Nephron (organoid): ENCODE measurements around the gene P2RY11.

Source experiments
- H3K27ac Mint-ChIP-seq, 3 experiments: 2 replicates each; pipeline ENCODE4 v1.8.0; 2020; ENCODE audit warnings: mixed read lengths in 3 of 3, mild to moderate bottlenecking in 2 of 3, moderate library complexity in 1 of 3
- H3K27me3 Mint-ChIP-seq: 2 replicates; pipeline ENCODE4 v1.8.0; 2021; ENCODE audit warnings: low read depth, mild to moderate bottlenecking, moderate library complexity, mixed read lengths
- H3K36me3 Mint-ChIP-seq: 2 replicates; pipeline ENCODE4 v1.8.0; 2020; ENCODE audit warnings: low read depth, mixed read lengths
- H3K4me1 Mint-ChIP-seq: 2 replicates; pipeline ENCODE4 v1.8.0; 2020; ENCODE audit warnings: mixed read lengths
- H3K4me3 Mint-ChIP-seq, 3 experiments: 2 replicates each; pipeline ENCODE4 v1.8.0; 2020; ENCODE audit warnings: mild to moderate bottlenecking in 3 of 3, mixed read lengths in 3 of 3, moderate library complexity in 2 of 3
- H3K9me3 Mint-ChIP-seq: 2 replicates; pipeline ENCODE4 v1.8.0; 2020; ENCODE audit warnings: mixed read lengths
- TF ChIP-seq, protein P1 (sequence below), 3 experiments: fragments of 200-600 bp; sonication (generic); IDR thresholded peaks; one replicate each; pipeline ENCODE4 v1.5.0; 2021; ENCODE audit warnings: antibody characterized with exemption in 3 of 3; ENCODE audit not compliant: unreplicated experiment in 3 of 3

The P2RY11 gene

DNA sequence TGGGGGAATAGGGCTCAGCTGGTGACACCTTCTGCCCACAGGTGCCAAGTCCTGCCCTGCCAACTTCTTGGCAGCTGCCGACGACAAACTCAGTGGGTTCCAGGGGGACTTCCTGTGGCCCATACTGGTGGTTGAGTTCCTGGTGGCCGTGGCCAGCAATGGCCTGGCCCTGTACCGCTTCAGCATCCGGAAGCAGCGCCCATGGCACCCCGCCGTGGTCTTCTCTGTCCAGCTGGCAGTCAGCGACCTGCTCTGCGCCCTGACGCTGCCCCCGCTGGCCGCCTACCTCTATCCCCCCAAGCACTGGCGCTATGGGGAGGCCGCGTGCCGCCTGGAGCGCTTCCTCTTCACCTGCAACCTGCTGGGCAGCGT lies 2.1 kb downstream of the P2RY11 start:
- Mint-ChIP-seq H3K27ac (no peak overlapping the region), H3K9me3 (no peaks in the 10 kb centered on the region), H3K4me3 (no peak overlapping the region), H3K36me3 (peaks cover 27% of the 10 kb centered on the region), H3K27me3 (no peaks in the 10 kb centered on the region), H3K4me1 (no peaks in the 10 kb centered on the region)
- TF ChIP-seq, protein P1, sequence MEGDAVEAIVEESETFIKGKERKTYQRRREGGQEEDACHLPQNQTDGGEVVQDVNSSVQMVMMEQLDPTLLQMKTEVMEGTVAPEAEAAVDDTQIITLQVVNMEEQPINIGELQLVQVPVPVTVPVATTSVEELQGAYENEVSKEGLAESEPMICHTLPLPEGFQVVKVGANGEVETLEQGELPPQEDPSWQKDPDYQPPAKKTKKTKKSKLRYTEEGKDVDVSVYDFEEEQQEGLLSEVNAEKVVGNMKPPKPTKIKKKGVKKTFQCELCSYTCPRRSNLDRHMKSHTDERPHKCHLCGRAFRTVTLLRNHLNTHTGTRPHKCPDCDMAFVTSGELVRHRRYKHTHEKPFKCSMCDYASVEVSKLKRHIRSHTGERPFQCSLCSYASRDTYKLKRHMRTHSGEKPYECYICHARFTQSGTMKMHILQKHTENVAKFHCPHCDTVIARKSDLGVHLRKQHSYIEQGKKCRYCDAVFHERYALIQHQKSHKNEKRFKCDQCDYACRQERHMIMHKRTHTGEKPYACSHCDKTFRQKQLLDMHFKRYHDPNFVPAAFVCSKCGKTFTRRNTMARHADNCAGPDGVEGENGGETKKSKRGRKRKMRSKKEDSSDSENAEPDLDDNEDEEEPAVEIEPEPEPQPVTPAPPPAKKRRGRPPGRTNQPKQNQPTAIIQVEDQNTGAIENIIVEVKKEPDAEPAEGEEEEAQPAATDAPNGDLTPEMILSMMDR (IDR thresholded peaks at IDR 0.05; ENCODE audit: unreplicated experiment in 3 of 3) = no peak

DNA sequence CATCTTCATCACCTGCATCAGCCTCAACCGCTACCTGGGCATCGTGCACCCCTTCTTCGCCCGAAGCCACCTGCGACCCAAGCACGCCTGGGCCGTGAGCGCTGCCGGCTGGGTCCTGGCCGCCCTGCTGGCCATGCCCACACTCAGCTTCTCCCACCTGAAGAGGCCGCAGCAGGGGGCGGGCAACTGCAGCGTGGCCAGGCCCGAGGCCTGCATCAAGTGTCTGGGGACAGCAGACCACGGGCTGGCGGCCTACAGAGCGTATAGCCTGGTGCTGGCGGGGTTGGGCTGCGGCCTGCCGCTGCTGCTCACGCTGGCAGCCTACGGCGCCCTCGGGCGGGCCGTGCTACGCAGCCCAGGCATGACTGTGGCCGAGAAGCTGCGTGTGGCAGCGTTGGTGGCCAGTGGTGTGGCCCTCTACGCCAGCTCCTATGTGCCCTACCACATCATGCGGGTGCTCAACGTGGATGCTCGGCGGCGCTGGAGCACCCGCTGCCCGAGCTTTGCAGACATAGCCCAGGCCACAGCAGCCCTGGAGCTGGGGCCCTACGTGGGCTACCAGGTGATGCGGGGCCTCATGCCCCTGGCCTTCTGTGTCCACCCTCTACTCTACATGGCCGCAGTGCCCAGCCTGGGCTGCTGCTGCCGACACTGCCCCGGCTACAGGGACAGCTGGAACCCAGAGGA lies 2.6 kb downstream of the P2RY11 start:
- Mint-ChIP-seq H3K4me1 (no peaks in the 10 kb centered on the region), H3K27ac (no peak overlapping the region), H3K36me3 (peaks cover 27% of the 10 kb centered on the region), H3K4me3 (no peak overlapping the region), H3K27me3 (no peaks in the 10 kb centered on the region), H3K9me3 (no peaks in the 10 kb centered on the region)
- TF ChIP-seq, protein P1 (IDR thresholded peaks at IDR 0.05; ENCODE audit: unreplicated experiment in 3 of 3) = no peak

DNA sequence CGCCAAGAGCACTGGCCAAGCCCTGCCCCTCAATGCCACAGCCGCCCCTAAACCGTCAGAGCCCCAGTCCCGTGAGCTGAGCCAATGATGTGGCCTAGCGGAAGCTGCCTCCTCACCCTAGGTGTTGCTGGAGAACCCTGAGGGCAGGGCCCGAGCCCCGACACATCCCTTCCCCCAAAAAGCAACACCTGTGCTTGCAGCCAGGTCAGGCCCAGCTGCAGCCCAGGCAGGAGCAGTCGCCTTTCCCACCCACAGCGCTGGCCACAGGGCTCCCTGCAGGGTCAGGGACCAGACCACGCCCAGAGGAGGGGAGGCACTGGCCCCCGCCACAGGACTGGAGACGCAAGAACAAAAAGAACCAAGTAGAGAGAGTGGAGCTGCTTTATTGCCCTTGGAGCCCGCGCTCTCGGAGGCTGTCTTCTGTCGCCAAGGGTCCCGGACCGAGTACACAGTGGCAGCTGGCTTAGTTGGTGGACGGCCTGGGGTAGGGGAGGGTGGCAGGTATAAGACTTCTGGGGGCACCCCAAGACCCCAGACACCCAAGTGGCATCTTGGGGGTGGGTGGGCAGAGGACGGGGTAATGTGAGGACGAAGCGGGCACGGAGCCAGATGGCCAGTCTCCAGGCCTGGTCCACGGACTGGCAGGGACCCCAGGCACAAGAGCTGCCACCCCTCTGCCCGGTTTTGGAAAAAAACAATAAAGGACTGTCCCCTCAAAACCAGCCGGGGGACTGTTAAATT lies 3.3 kb downstream of the P2RY11 start:
- Mint-ChIP-seq H3K9me3 (no peaks in the 10 kb centered on the region), H3K4me3 (peak overlapping the region in 1 of 3 experiments; percentile 50), H3K4me1 (peaks cover 3% of the 10 kb centered on the region), H3K27ac (no peak overlapping the region), H3K27me3 (no peaks in the 10 kb centered on the region), H3K36me3 (peaks cover 20% of the 10 kb centered on the region)
- TF ChIP-seq, protein P1 (IDR thresholded peaks at IDR 0.05; ENCODE audit: unreplicated experiment in 3 of 3) = no peak

DNA sequence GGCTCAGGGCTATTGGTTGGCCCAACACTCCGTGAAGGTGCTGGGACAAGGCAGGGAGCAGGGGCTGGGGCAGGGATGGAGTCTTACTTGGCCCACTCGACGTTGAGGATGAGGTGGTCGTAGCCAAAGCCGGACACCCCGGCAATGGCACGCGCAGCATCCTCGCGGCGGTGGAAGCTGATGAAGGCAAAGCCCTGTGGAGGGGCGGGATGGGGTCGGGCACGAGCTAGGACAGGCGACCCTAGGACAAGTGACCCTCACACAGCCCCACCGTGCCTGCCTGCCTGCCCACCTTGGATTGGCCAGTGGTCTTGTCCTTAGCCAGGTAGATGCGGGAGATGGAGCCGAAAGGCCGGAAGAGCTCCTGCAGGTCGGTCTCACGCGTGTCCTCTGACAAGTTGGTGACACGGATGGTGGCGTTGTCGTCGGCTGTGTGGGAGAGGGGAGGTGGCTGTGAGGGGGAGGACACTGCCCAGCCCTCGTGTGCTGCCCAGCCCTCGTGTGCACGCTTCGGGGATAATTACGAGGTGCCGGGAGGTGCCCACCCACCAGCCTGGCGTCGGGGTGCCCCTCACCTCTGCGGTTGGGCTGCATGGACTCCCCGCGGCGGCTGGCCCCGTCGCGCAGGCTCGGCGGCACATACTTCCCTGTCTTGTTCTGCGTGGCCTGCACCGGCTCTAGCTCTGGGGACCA lies 4.0 kb downstream of the P2RY11 start:
- no peaks in the 10 kb centered on the region for H3K27me3 Mint-ChIP-seq
- H3K4me1 Mint-ChIP-seq = peaks cover 6% of the 10 kb centered on the region
- no peak overlapping the region for H3K27ac Mint-ChIP-seq
- TF ChIP-seq, protein P1 (IDR thresholded peaks at IDR 0.05; ENCODE audit: unreplicated experiment in 3 of 3) = no peak
- H3K4me3 Mint-ChIP-seq = peak overlapping the region in 1 of 3 experiments; percentile 50
- H3K36me3 Mint-ChIP-seq = peaks cover 17% of the 10 kb centered on the region
- H3K9me3 Mint-ChIP-seq = no peaks in the 10 kb centered on the region

DNA sequence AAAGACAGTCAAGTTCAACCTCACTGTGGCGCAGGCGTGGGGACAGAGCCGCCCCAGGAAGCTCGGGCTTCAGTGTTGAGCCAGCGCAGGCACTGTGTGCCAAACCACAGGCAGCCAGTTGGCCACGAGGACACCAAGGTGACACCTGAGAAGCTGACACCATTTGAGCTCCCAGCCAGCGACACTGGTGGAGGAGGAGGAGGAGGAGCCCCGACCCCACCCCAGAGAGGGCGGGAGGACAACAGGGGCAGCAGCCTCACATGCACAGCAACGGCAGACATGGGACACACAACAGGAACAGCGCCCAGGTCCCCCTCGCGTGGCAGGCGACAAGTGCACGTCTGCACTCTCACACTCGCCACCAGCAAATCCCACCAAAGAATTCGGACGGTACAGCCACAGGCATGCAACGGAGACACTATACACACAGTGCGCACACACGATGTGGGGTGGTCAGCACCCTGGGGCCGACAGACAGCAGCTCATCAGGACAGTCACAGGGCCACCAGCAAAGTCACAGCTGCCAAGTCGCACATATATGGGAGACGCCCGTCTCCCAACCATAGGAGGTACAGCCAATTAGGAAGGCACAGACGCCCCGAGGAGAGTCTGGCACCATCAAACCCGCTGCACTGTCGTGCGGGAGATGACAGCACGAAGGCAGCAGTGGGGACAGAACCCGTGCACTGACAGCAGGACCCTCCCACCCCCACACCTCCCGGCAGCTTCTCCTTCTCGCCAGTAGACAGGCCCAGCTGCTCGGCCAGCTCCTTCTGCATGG lies 4.8 kb downstream of the P2RY11 start:
- no peak overlapping the region for H3K27ac Mint-ChIP-seq
- no peaks in the 10 kb centered on the region for H3K9me3 Mint-ChIP-seq
- TF ChIP-seq, protein P1 (IDR thresholded peaks at IDR 0.05; ENCODE audit: unreplicated experiment in 3 of 3) = no peak
- peaks cover 13% of the 10 kb centered on the region for H3K36me3 Mint-ChIP-seq
- H3K4me3 Mint-ChIP-seq = peak overlapping the region; percentile 52 to 69 (median 61)
- peaks cover 11% of the 10 kb centered on the region for H3K4me1 Mint-ChIP-seq
- H3K27me3 Mint-ChIP-seq = no peaks in the 10 kb centered on the region
